ENCODE results near the gene FZD4.

DNA sequence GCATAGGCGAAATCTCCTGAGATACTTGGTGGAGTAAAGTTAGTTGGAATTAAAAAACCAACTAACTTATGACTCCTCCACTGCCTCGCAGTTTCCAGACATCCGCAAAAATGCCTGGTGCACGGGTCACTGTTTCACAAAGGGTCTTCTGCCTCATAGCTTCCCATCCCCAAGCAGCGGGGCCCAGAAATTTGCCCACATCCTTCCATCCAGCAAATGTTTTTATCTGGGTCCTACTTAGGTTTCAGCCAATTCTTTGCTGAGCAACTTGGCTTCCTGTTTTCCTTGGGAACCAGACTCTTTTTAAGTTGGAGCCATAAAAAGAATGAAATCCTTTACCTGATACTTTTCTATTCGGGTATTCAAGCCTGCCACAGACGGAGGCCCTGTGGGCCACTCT, 36.2 kb downstream of the FZD4 start:
- TF ChIP-seq, protein P1, sequence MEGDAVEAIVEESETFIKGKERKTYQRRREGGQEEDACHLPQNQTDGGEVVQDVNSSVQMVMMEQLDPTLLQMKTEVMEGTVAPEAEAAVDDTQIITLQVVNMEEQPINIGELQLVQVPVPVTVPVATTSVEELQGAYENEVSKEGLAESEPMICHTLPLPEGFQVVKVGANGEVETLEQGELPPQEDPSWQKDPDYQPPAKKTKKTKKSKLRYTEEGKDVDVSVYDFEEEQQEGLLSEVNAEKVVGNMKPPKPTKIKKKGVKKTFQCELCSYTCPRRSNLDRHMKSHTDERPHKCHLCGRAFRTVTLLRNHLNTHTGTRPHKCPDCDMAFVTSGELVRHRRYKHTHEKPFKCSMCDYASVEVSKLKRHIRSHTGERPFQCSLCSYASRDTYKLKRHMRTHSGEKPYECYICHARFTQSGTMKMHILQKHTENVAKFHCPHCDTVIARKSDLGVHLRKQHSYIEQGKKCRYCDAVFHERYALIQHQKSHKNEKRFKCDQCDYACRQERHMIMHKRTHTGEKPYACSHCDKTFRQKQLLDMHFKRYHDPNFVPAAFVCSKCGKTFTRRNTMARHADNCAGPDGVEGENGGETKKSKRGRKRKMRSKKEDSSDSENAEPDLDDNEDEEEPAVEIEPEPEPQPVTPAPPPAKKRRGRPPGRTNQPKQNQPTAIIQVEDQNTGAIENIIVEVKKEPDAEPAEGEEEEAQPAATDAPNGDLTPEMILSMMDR (IDR thresholded peaks at IDR 0.05): no peak
- no peak for TF ChIP-seq POLR2A (IDR thresholded peaks at IDR 0.05)

Measured in prostate gland (tissue), 2 donors.